ENCODE data around the gene RNF114. TPM values are rescaled to one million over a fixed set of nuclear protein-coding genes. Genes with fewer than 3 reads are reported as not detected.

Gene RNF114
- total RNA-seq, 1 experiment from 2014 or later: 88.1 TPM

- no peak for TF ChIP-seq JUN (CRISPR knock-in tag; IDR thresholded peaks at IDR 0.05)
- no peak for TF ChIP-seq IRF2 (CRISPR knock-in tag; IDR thresholded peaks at IDR 0.05; ENCODE audit: borderline replicate concordance, low read depth)
- no peak for TF ChIP-seq ETV6 (CRISPR knock-in tag; IDR thresholded peaks at IDR 0.05)
- TF ChIP-seq CBFB (CRISPR knock-in tag; IDR thresholded peaks at IDR 0.05; ENCODE audit: low read depth): no peak
- peak; percentile 82; the same call in 1 of the 2 replicates for TF ChIP-seq ZNF396 (CRISPR knock-in tag; IDR thresholded peaks at IDR 0.05; ENCODE audit: borderline replicate concordance)
- TF ChIP-seq ZNF232 (CRISPR knock-in tag; IDR thresholded peaks at IDR 0.05): no peak
- no peak for TF ChIP-seq E2F1 (CRISPR knock-in tag; IDR thresholded peaks at IDR 0.05)
- no peak for TF ChIP-seq ZNF121 (CRISPR knock-in tag; IDR thresholded peaks at IDR 0.05)
- TF ChIP-seq CREM (CRISPR knock-in tag; IDR thresholded peaks at IDR 0.05): peak; percentile 98
- TF ChIP-seq, protein P1, sequence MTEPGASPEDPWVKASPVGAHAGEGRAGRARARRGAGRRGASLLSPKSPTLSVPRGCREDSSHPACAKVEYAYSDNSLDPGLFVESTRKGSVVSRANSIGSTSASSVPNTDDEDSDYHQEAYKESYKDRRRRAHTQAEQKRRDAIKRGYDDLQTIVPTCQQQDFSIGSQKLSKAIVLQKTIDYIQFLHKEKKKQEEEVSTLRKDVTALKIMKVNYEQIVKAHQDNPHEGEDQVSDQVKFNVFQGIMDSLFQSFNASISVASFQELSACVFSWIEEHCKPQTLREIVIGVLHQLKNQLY (CRISPR knock-in tag; IDR thresholded peaks at IDR 0.05): no peak
- no peak for TF ChIP-seq ZNF263 (CRISPR knock-in tag; IDR thresholded peaks at IDR 0.05; ENCODE audit: low read depth)
- 0 out of 2 replicates have a peak, but pooled peaks have one; percentile 11 for TF ChIP-seq ZBTB43 (CRISPR knock-in tag; IDR thresholded peaks at IDR 0.05)
- TF ChIP-seq SP1 (CRISPR knock-in tag; conservative IDR thresholded peaks at IDR 0.05): peak; percentile 72
- no peak for TF ChIP-seq GRHL2 (CRISPR knock-in tag; IDR thresholded peaks at IDR 0.05; ENCODE audit: insufficient replicate concordance, severe bottlenecking)
- no peak for TF ChIP-seq ZBTB21 (CRISPR knock-in tag; IDR thresholded peaks at IDR 0.05; ENCODE audit: borderline replicate concordance)
- TF ChIP-seq ELF4 (CRISPR knock-in tag; IDR thresholded peaks at IDR 0.05; ENCODE audit: low read depth): no peak
- no peak for TF ChIP-seq TEAD4 (CRISPR knock-in tag; IDR thresholded peaks at IDR 0.05)
- TF ChIP-seq, protein P2, sequence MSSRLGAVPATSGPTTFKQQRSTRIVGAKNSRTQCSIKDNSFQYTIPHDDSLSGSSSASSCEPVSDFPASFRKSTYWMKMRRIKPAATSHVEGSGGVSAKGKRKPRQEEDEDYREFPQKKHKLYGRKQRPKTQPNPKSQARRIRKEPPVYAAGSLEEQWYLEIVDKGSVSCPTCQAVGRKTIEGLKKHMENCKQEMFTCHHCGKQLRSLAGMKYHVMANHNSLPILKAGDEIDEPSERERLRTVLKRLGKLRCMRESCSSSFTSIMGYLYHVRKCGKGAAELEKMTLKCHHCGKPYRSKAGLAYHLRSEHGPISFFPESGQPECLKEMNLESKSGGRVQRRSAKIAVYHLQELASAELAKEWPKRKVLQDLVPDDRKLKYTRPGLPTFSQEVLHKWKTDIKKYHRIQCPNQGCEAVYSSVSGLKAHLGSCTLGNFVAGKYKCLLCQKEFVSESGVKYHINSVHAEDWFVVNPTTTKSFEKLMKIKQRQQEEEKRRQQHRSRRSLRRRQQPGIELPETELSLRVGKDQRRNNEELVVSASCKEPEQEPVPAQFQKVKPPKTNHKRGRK (CRISPR knock-in tag; IDR thresholded peaks at IDR 0.05; ENCODE audit: borderline replicate concordance): no peak
- TF ChIP-seq, protein P3, sequence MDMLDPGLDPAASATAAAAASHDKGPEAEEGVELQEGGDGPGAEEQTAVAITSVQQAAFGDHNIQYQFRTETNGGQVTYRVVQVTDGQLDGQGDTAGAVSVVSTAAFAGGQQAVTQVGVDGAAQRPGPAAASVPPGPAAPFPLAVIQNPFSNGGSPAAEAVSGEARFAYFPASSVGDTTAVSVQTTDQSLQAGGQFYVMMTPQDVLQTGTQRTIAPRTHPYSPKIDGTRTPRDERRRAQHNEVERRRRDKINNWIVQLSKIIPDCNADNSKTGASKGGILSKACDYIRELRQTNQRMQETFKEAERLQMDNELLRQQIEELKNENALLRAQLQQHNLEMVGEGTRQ (CRISPR knock-in tag; IDR thresholded peaks at IDR 0.05): no peak
- no peak for TF ChIP-seq CDX4 (CRISPR knock-in tag; IDR thresholded peaks at IDR 0.05; ENCODE audit: borderline replicate concordance)
- TF ChIP-seq, protein P4, sequence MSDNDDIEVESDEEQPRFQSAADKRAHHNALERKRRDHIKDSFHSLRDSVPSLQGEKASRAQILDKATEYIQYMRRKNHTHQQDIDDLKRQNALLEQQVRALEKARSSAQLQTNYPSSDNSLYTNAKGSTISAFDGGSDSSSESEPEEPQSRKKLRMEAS (CRISPR knock-in tag; IDR thresholded peaks at IDR 0.05): peak; percentile 54
- TF ChIP-seq, protein P5, sequence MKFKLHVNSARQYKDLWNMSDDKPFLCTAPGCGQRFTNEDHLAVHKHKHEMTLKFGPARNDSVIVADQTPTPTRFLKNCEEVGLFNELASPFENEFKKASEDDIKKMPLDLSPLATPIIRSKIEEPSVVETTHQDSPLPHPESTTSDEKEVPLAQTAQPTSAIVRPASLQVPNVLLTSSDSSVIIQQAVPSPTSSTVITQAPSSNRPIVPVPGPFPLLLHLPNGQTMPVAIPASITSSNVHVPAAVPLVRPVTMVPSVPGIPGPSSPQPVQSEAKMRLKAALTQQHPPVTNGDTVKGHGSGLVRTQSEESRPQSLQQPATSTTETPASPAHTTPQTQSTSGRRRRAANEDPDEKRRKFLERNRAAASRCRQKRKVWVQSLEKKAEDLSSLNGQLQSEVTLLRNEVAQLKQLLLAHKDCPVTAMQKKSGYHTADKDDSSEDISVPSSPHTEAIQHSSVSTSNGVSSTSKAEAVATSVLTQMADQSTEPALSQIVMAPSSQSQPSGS (CRISPR knock-in tag; IDR thresholded peaks at IDR 0.05; ENCODE audit: borderline replicate concordance, low read depth): no peak
- TF ChIP-seq, protein P6, sequence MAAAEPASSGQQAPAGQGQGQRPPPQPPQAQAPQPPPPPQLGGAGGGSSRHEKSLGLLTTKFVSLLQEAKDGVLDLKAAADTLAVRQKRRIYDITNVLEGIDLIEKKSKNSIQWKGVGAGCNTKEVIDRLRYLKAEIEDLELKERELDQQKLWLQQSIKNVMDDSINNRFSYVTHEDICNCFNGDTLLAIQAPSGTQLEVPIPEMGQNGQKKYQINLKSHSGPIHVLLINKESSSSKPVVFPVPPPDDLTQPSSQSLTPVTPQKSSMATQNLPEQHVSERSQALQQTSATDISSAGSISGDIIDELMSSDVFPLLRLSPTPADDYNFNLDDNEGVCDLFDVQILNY (CRISPR knock-in tag; IDR thresholded peaks at IDR 0.05): no peak
- TF ChIP-seq ZNF671 (CRISPR knock-in tag; IDR thresholded peaks at IDR 0.05): no peak
- no peak for TF ChIP-seq TP53 (CRISPR knock-in tag; IDR thresholded peaks at IDR 0.05)
- TF ChIP-seq ZSCAN18 (CRISPR knock-in tag; IDR thresholded peaks at IDR 0.05): no peak
- TF ChIP-seq SMAD3 (CRISPR knock-in tag; IDR thresholded peaks at IDR 0.05; ENCODE audit: borderline replicate concordance): no peak
- no peak for TF ChIP-seq EMX1 (CRISPR knock-in tag; IDR thresholded peaks at IDR 0.05)
- TF ChIP-seq FOXK1 (CRISPR knock-in tag; IDR thresholded peaks at IDR 0.05): no peak
These were observed 20.6 kb upstream of the RNF114 start, which contains the start of gene SPATA2 (continued) for GRCh38 chr20:49915380-49916145.
